Glutamatergic neuron (in vitro differentiated cells): ENCODE measurements around the gene CPN2. TPM values are rescaled to one million over a fixed set of nuclear protein-coding genes. Genes with fewer than 3 reads are reported as not detected.

ENCODE experiments used
- DNase-seq: peaks from one replicate; pipeline ENCODE4 v3.0.0; 2022
- H3K27ac Mint-ChIP-seq: one replicate; pipeline ENCODE4 v1.8.0; 2020; ENCODE audit warnings: mild to moderate bottlenecking, mixed read lengths, inconsistent platforms; ENCODE audit not compliant: unreplicated experiment
- H3K27me3 Mint-ChIP-seq: one replicate; pipeline ENCODE4 v1.8.0; 2020; ENCODE audit warnings: mild to moderate bottlenecking, moderate library complexity, mixed read lengths, inconsistent platforms; ENCODE audit not compliant: unreplicated experiment
- H3K36me3 Mint-ChIP-seq: one replicate; pipeline ENCODE4 v1.8.0; 2020; ENCODE audit warnings: mild to moderate bottlenecking, mixed read lengths, inconsistent platforms; ENCODE audit not compliant: unreplicated experiment
- H3K4me1 Mint-ChIP-seq: one replicate; pipeline ENCODE4 v1.8.0; 2020; ENCODE audit warnings: mild to moderate bottlenecking, low read depth, mixed read lengths, inconsistent platforms; ENCODE audit not compliant: unreplicated experiment
- H3K4me3 Mint-ChIP-seq: one replicate; pipeline ENCODE4 v1.8.0; 2020; ENCODE audit warnings: mild to moderate bottlenecking, mixed read lengths, inconsistent platforms; ENCODE audit not compliant: unreplicated experiment
- H3K9me3 Mint-ChIP-seq: one replicate; pipeline ENCODE4 v1.8.0; 2020; ENCODE audit warnings: mild to moderate bottlenecking, moderate library complexity, mixed read lengths, inconsistent platforms; ENCODE audit not compliant: unreplicated experiment
- CTCF ChIP-seq: fragments of 200-600 bp; sonication (generic); IDR thresholded peaks from one replicate; pipeline ENCODE4 v1.5.0; 2021; ENCODE audit not compliant: partially characterized antibody, unreplicated experiment
- total RNA-seq: library from RNA; stranded (reverse); fragmentation: NEBNext Ultra II Directional; extraction: Animal tissue kit (Norgen Biotek cat#: 25700); gene quantifications from one replicate; pipeline ENCODE4 v1.2.1, GENCODE V29; 2021; ENCODE audit not compliant: unreplicated experiment

CPN2 gene
- total RNA-seq, 1 donor from 2014 or later = not detected

- H3K4me1 Mint-ChIP-seq = peaks cover 5% of the 10 kb centered on the region
- H3K27ac Mint-ChIP-seq = no peak overlapping the region
- TF ChIP-seq CTCF = no peak
- H3K27me3 Mint-ChIP-seq = peaks cover 12% of the 10 kb centered on the region
- peaks cover 13% of the 10 kb centered on the region for H3K36me3 Mint-ChIP-seq
- DNase-seq = no peak
- H3K4me3 Mint-ChIP-seq = no peak overlapping the region
- peaks cover 15% of the 10 kb centered on the region for H3K9me3 Mint-ChIP-seq
Observed at GRCh38 chr3:194318511-194319161, 32.5 kb downstream of the CPN2 start.

DNA sequence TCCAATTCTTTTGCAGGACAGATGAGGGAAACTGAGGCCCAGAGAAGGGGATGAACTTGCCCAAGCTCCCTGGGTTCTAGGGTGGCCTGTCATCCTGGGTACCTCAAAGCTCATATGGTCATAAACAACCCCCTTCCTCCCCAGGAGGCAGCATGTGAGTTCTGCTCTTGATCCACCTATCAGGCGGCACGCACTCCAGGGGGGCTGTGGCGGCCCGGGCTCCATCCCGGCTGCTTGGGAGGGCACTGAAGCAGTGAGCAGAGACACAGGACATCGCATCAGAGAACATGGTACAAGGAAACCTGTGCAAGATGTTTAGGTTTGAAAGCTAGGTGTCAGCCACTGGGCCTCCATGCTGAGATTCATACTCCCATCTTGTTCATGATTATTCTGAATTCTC, 34.2 kb downstream of the CPN2 start:
- peaks cover 12% of the 10 kb centered on the region for H3K27me3 Mint-ChIP-seq
- peaks cover 12% of the 10 kb centered on the region for H3K9me3 Mint-ChIP-seq
- peaks cover 11% of the 10 kb centered on the region for H3K4me1 Mint-ChIP-seq
- no peak overlapping the region for H3K4me3 Mint-ChIP-seq
- no peak overlapping the region for H3K27ac Mint-ChIP-seq
- H3K36me3 Mint-ChIP-seq = peaks cover 13% of the 10 kb centered on the region
- no peak for DNase-seq
- no peak for TF ChIP-seq CTCF

GRCh38 chr3:194315965-194316361, 35.2 kb downstream of the CPN2 start:
- Mint-ChIP-seq H3K27me3 (peaks cover 12% of the 10 kb centered on the region), H3K9me3 (peaks cover 12% of the 10 kb centered on the region), H3K4me3 (no peak overlapping the region), H3K4me1 (peaks cover 11% of the 10 kb centered on the region), H3K36me3 (peaks cover 13% of the 10 kb centered on the region), H3K27ac (no peak overlapping the region)
- peak; percentile 46 for TF ChIP-seq CTCF
- DNase-seq = no peak

DNA sequence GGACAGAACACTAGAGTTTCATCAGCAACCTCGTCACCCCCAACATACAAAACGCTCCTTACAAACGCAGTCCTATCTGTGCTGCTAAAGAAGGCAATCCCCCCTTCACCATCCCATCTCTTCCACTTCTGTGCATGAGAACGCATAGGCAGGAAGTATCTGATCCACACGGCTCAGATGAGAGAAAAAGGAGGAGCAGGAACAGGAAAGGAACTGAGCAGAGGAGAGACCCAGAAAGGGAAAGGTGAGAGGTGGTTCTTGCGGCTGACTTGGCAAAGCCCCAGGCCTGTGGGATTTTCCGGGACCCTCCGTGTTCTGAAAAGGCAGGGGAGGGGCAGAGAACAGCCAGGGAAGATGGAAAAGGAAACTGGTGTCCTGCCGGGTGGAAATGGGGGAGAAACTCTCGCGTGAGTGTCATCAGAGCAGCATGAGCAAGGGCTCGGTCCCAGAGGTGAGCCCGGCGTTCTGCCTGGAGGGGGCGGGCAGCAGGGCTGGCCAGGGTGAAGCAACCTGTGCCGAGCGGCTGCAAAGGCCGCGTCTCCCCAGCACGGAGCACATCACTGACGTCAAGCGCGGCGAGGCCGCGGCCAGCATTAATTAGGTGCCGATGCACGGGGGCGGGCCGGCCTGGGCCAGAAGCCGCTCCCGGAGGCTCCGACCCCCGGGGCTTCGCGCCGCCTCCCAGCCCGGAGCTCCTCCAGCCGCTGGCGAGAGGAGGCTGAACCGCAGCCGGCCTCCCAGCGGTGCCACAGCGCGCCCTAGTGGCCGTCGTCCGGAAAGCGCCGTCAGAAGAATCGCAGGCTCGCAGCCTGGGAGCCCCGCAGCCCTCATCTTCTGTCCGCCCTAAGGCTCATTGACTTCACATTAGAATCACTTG, 35.8 kb downstream of the CPN2 start:
- H3K27ac Mint-ChIP-seq = no peak overlapping the region
- peak overlapping the region; percentile 84 for H3K4me3 Mint-ChIP-seq
- DNase-seq = peak; percentile 94
- peaks cover 12% of the 10 kb centered on the region for H3K9me3 Mint-ChIP-seq
- peaks cover 11% of the 10 kb centered on the region for H3K4me1 Mint-ChIP-seq
- H3K27me3 Mint-ChIP-seq = peaks cover 10% of the 10 kb centered on the region
- peak; percentile 94 for TF ChIP-seq CTCF
- H3K36me3 Mint-ChIP-seq = peaks cover 13% of the 10 kb centered on the region
